K562 treated with DMSO at 1 percent for 24 hours (cell line): ENCODE measurements around the gene TYW5. TPM values are rescaled to one million over a fixed set of nuclear protein-coding genes. Genes with fewer than 3 reads are reported as not detected.

Source experiments
- total RNA-seq: library from RNA; unstranded; fragments of 300-600 nt; gene quantifications from 2 replicates; pipeline ENCODE4 v1.2.3, GENCODE V29; 2022; ENCODE audit warnings: low read depth; ENCODE audit not compliant: insufficient read depth

TYW5 gene
- total RNA-seq: 1.2 and 1.5 TPM in 2 replicates

GRCh38 chr2:199955339-199956061, at the start of gene TYW5, which contains the start of gene MAIP1:
Gene TYW5 (minus strand): TSS chr2:199955491. CDS start chr2:199955470, 21 bp downstream.
Gene MAIP1 (plus strand): TSS chr2:199955582. CDS start chr2:199955799, 217 bp downstream.

GRCh38 chr2:199911052-199911876, 44.0 kb downstream of the TYW5 start, which contains the start of gene C2orf69:
Gene C2orf69 (plus strand): TSS chr2:199911293. CDS start chr2:199911439, 146 bp downstream.

Other genes with a start within 250 kb of the TYW5 start
- gene FTCDNL1, start 104.3 kb downstream of the TYW5 start, total RNA-seq: not detected in 2 replicates
- 3.3 and 3.7 TPM in 2 replicates for gene C2orf69, start 44.2 kb downstream of the TYW5 start, total RNA-seq
- 14.5 and 15.2 TPM in 2 replicates for gene MAIP1, start 91 bp upstream of the TYW5 start, total RNA-seq